ENCODE data around the gene GPBP1L1. TPM values are rescaled to one million over a fixed set of nuclear protein-coding genes. Genes with fewer than 3 reads are reported as not detected.
"Not testable (repeated sequence)": the region's sequence is repeated elsewhere in the genome, so short reads cannot be mapped to it uniquely, and the experiment has no call there.

Gene GPBP1L1
- total and polyA plus RNA-seq, 2 donors (not counting 1 experiment from before 2014, with no cell fraction given), result 77.2 to 104 TPM

DNA sequence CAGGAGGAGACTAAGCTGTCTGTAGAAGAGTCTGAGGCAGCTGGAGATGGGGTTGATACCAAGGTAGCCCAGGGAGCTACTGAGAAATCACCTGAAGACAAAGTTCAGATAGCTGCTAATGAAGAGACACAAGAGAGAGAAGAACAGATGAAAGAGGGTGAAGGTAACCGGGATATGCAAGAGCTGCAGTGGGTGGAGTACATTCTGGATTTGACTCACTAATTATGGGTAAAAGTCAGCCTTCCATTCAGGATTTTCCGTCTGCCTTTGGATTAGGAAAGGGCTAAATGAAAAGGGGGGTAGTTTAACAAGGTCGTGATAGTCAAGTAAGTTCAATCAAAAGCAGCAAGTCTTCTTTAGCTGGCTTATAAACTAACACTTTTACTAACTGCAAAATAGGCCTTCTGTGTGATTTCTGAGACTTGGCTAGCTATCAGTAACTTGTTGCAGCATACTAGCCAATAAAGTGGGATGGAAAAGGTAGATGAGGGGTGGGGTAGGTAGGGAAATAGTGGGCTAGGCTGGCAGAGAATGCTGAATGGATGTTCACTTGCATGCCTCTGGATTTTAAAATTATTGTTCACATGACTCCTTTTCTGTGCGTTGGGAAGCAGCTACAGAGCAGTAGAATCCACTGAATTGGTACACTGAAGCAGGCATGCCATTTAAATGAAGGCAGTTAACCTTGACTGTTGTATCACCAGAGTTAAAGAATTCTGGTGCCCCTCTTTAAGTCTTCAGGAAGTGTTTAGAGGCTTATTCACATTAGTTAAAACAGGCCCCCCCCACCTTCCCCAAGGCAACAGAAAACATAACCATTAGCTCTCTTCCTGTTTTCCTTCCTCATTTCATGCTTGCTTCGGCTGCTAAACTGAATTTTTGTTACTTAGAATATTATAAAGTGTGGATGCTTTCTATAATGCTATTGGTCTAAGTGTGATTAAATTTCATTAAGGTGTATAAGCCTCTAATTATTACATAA is 77.9 kb downstream of the GPBP1L1 start:
- no peak for DNase-seq (ENCODE audit: low read depth in 2 of 2)
- Histone ChIP-seq H3K27me3 (ENCODE audit: control insufficient read depth, insufficient read depth, low read length) (no peaks in the 10 kb centered on the region), H3K4me3 (replicated peaks in 1 of 4; ENCODE audit: control extremely low read depth in 1 of 4, insufficient read depth in 1 of 4, low read depth in 3 of 4, low read length in 4 of 4) (no peak overlapping the region), H4K20me1 (ENCODE audit: control insufficient read depth, extremely low read depth, insufficient read depth, low read length) (no peaks in the 10 kb centered on the region), H3K4me1 (ENCODE audit: control insufficient read depth, extremely low read depth, insufficient read depth, low read length) (no peaks in the 10 kb centered on the region), H3K27ac (ENCODE audit: insufficient read depth, low read length) (no peak overlapping the region), H3K9me3 (ENCODE audit: control insufficient read depth, insufficient read depth, low read depth, low read length) (no peaks in the 10 kb centered on the region), H3K79me2 (ENCODE audit: control insufficient read depth, insufficient read depth, low read length) (no peaks in the 10 kb centered on the region), H3K9ac (ENCODE audit: insufficient read depth, low read length) (no peak overlapping the region), H2AFZ (ENCODE audit: low read length) (no peak overlapping the region), H3K4me2 (ENCODE audit: extremely low read depth, insufficient read depth, low read length) (no peak overlapping the region), H3K36me3 (ENCODE audit: control insufficient read depth, insufficient read depth, low read length) (peaks cover 6% of the 10 kb centered on the region)
- TF ChIP-seq, protein P1, sequence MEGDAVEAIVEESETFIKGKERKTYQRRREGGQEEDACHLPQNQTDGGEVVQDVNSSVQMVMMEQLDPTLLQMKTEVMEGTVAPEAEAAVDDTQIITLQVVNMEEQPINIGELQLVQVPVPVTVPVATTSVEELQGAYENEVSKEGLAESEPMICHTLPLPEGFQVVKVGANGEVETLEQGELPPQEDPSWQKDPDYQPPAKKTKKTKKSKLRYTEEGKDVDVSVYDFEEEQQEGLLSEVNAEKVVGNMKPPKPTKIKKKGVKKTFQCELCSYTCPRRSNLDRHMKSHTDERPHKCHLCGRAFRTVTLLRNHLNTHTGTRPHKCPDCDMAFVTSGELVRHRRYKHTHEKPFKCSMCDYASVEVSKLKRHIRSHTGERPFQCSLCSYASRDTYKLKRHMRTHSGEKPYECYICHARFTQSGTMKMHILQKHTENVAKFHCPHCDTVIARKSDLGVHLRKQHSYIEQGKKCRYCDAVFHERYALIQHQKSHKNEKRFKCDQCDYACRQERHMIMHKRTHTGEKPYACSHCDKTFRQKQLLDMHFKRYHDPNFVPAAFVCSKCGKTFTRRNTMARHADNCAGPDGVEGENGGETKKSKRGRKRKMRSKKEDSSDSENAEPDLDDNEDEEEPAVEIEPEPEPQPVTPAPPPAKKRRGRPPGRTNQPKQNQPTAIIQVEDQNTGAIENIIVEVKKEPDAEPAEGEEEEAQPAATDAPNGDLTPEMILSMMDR (conservative IDR thresholded peaks at IDR 0.05 in 1 of 2, IDR thresholded peaks at IDR 0.05 in 1 of 2; ENCODE audit: low read depth in 1 of 2, low read length in 2 of 2), result no peak
- no peak for TF ChIP-seq EZH2 (IDR thresholded peaks at IDR 0.05; ENCODE audit: low read length, missing control alignments)

DNA sequence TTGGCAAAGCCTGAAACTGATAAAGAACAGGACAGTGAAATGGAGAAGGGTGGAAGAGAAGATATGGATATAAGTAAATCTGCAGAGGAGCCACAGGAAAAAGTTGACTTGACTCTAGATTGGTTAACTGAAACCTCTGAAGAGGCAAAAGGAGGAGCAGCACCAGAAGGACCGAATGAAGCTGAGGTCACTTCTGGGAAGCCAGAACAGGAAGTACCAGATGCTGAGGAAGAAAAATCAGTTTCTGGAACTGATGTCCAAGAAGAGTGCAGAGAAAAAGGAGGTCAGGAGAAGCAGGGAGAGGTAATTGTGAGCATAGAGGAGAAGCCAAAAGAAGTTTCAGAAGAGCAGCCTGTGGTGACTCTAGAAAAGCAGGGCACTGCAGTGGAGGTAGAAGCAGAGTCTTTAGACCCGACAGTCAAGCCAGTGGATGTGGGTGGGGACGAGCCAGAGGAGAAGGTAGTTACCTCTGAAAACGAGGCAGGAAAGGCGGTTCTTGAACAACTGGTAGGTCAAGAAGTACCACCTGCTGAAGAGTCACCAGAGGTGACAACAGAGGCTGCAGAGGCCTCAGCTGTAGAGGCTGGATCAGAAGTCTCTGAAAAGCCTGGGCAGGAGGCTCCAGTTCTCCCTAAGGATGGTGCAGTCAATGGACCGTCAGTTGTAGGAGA is 78.8 kb downstream of the GPBP1L1 start:
- Histone ChIP-seq H3K4me1 (ENCODE audit: control insufficient read depth, extremely low read depth, insufficient read depth, low read length) (no peaks in the 10 kb centered on the region), H3K9me3 (ENCODE audit: control insufficient read depth, insufficient read depth, low read depth, low read length) (no peaks in the 10 kb centered on the region), H3K27ac (ENCODE audit: insufficient read depth, low read length) (no peak overlapping the region), H3K9ac (ENCODE audit: insufficient read depth, low read length) (no peak overlapping the region), H3K4me2 (ENCODE audit: extremely low read depth, insufficient read depth, low read length) (no peak overlapping the region), H3K79me2 (ENCODE audit: control insufficient read depth, insufficient read depth, low read length) (no peaks in the 10 kb centered on the region), H3K4me3 (replicated peaks in 1 of 4; ENCODE audit: control extremely low read depth in 1 of 4, insufficient read depth in 1 of 4, low read depth in 3 of 4, low read length in 4 of 4) (no peak overlapping the region), H3K27me3 (ENCODE audit: control insufficient read depth, insufficient read depth, low read length) (no peaks in the 10 kb centered on the region), H4K20me1 (ENCODE audit: control insufficient read depth, extremely low read depth, insufficient read depth, low read length) (no peaks in the 10 kb centered on the region), H3K36me3 (ENCODE audit: control insufficient read depth, insufficient read depth, low read length) (peaks cover 6% of the 10 kb centered on the region), H2AFZ (ENCODE audit: low read length) (no peak overlapping the region)
- TF ChIP-seq, protein P1 (conservative IDR thresholded peaks at IDR 0.05 in 1 of 2, IDR thresholded peaks at IDR 0.05 in 1 of 2; ENCODE audit: low read depth in 1 of 2, low read length in 2 of 2), result no peak
- TF ChIP-seq EZH2 (IDR thresholded peaks at IDR 0.05; ENCODE audit: low read length, missing control alignments), result no peak
- no peak for DNase-seq (ENCODE audit: low read depth in 2 of 2)

DNA sequence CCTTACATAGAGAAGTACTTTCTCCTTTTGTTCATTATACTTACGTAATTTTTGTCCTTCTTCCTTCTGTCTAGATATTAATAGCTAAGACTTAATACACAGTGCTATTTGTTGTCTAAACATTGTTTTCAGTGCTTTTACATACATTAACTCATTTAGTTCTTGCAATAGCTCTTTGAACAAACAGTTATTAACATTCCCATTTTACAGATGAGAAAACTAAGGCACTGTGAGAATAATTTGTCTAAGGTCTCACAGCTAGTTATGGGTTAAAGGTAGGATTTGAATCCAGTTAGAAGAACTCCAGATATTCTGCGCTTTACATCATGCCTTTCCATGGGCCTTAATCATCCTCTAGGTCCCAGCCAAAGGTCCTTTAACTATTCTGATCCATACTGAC is 82.1 kb downstream of the GPBP1L1 start:
- no peak for DNase-seq (ENCODE audit: low read depth in 2 of 2)
- H3K79me2 ChIP-seq (ENCODE audit: control insufficient read depth, insufficient read depth, low read length), result peaks cover 6% of the 10 kb centered on the region
- H3K4me2 ChIP-seq (ENCODE audit: extremely low read depth, insufficient read depth, low read length), result no peak overlapping the region
- H3K4me1 ChIP-seq (ENCODE audit: control insufficient read depth, extremely low read depth, insufficient read depth, low read length), result no peaks in the 10 kb centered on the region
- no peak overlapping the region for H3K9ac ChIP-seq (ENCODE audit: insufficient read depth, low read length)
- H4K20me1 ChIP-seq (ENCODE audit: control insufficient read depth, extremely low read depth, insufficient read depth, low read length), result no peaks in the 10 kb centered on the region
- H3K9me3 ChIP-seq (ENCODE audit: control insufficient read depth, insufficient read depth, low read depth, low read length), result no peaks in the 10 kb centered on the region
- no peak overlapping the region for H2AFZ ChIP-seq (ENCODE audit: low read length)
- no peak for TF ChIP-seq EZH2 (IDR thresholded peaks at IDR 0.05; ENCODE audit: low read length, missing control alignments)
- TF ChIP-seq, protein P1 (conservative IDR thresholded peaks at IDR 0.05 in 1 of 2, IDR thresholded peaks at IDR 0.05 in 1 of 2; ENCODE audit: low read depth in 1 of 2, low read length in 2 of 2), result no peak
- H3K4me3 ChIP-seq (replicated peaks in 1 of 4; ENCODE audit: control extremely low read depth in 1 of 4, insufficient read depth in 1 of 4, low read depth in 3 of 4, low read length in 4 of 4), result no peak overlapping the region
- H3K27me3 ChIP-seq (ENCODE audit: control insufficient read depth, insufficient read depth, low read length), result no peaks in the 10 kb centered on the region
- no peak overlapping the region for H3K27ac ChIP-seq (ENCODE audit: insufficient read depth, low read length)
- peaks cover 3% of the 10 kb centered on the region for H3K36me3 ChIP-seq (ENCODE audit: control insufficient read depth, insufficient read depth, low read length)

DNA sequence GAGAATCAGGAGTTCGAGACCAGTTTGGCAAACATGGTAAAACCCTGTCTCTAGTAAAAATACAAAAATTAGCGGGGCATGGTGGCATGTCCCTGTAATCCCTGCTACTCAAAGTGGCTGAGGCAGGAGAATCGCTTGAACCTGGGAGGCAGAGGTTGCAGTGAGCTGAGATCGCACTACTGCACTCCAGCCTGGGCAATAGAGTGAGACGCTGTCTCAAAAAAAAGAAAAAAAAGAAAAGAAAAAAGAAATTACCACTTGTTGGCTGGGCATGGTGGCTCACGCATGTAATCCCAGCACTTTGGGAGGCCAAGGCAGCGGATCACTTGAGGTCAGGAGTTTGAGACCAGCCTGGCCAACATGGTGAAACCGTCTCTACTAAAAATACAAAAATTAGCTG is 89.6 kb downstream of the GPBP1L1 start:
- not testable (repeated sequence) for H3K27ac ChIP-seq (ENCODE audit: insufficient read depth, low read length); H3K27me3 ChIP-seq (ENCODE audit: control insufficient read depth, insufficient read depth, low read length); H4K20me1 ChIP-seq (ENCODE audit: control insufficient read depth, extremely low read depth, insufficient read depth, low read length); H3K4me2 ChIP-seq (ENCODE audit: extremely low read depth, insufficient read depth, low read length); H3K36me3 ChIP-seq (ENCODE audit: control insufficient read depth, insufficient read depth, low read length); H3K4me1 ChIP-seq (ENCODE audit: control insufficient read depth, extremely low read depth, insufficient read depth, low read length); H3K9ac ChIP-seq (ENCODE audit: insufficient read depth, low read length); DNase-seq (ENCODE audit: low read depth in 2 of 2); H2AFZ ChIP-seq (ENCODE audit: low read length); H3K9me3 ChIP-seq (ENCODE audit: control insufficient read depth, insufficient read depth, low read depth, low read length); H3K4me3 ChIP-seq (replicated peaks in 1 of 4; ENCODE audit: control extremely low read depth in 1 of 4, insufficient read depth in 1 of 4, low read depth in 3 of 4, low read length in 4 of 4)
- H3K79me2 ChIP-seq (ENCODE audit: control insufficient read depth, insufficient read depth, low read length), result peaks cover 24% of the 10 kb centered on the region

Data from fibroblast of lung (primary cell).